Panc1 (cell line): ENCODE results near the gene LRP4. TPM values are rescaled to one million over a fixed set of nuclear protein-coding genes. Genes with fewer than 3 reads are reported as not detected.
"Not testable (repeated sequence)": the region's sequence is repeated elsewhere in the genome, so short reads cannot be mapped to it uniquely, and the experiment has no call there.

Experiments used
- ATAC-seq: fragments of 200-7000 bp; cut with Tn5 transposase; 2 replicates; pipeline ENCODE4 v1.9.1; 2020; ENCODE audit warnings: mild to moderate bottlenecking, moderate library complexity
- BruUV-seq: library from RNA; stranded (reverse); fragments of 400-500 nt; replicated peaks from 2 replicates; lab custom pipeline; 2021; lab: Mats Ljungman, UMichigan
- CTCF ChIA-PET: fragments of 300-600 bp; sonication (Branson Sonifier 250); formaldehyde crosslinking; loops from one replicate; lab custom pipeline; 2022; ENCODE audit warnings: antibody characterized with exemption; lab: Charles Lee
- POLR2A ChIA-PET: fragments of 300-600 bp; sonication (Branson Sonifier 250); formaldehyde crosslinking; loops from one replicate; lab custom pipeline; 2022; ENCODE audit warnings: antibody characterized with exemption; lab: Charles Lee
- DNase-seq: peaks from one replicate; pipeline ENCODE4 v3.0.0-alpha.2; 2010; ENCODE audit warnings: low read depth, low spot score
- H3K27ac ChIP-seq: 2 replicates; pipeline ENCODE4 v1.5.1; 2011; ENCODE audit warnings: mild to moderate bottlenecking, low read length, inconsistent platforms
- H3K27me3 ChIP-seq: fragments of 200-500 bp; sonication (Bioruptor generic); 2 replicates; pipeline ENCODE4 v1.6.0; 2014; ENCODE audit warnings: low read length, inconsistent platforms; ENCODE audit not compliant: control insufficient read depth, insufficient read depth
- H3K36me3 ChIP-seq: fragments of 200-500 bp; sonication (Bioruptor generic); 2 replicates; pipeline ENCODE4 v1.5.1; 2014; ENCODE audit warnings: inconsistent platforms, mild to moderate bottlenecking, low read length, moderate library complexity; ENCODE audit not compliant: control insufficient read depth, insufficient read depth
- H3K4me1 ChIP-seq: 2 replicates; pipeline ENCODE4 v1.5.1; 2011; ENCODE audit warnings: inconsistent platforms, mild to moderate bottlenecking, low read length, moderate library complexity; ENCODE audit not compliant: control insufficient read depth, insufficient read depth
- H3K4me3 ChIP-seq, 2 experiments: 2 replicates each; pipeline ENCODE4 v1.5.1; 2011 to 2012; ENCODE audit warnings: low read depth in 2 of 2, low read length in 2 of 2, mild to moderate bottlenecking in 2 of 2, inconsistent platforms in 1 of 2, moderate library complexity in 1 of 2
- H3K9me3 ChIP-seq: fragments of 200-500 bp; sonication (Bioruptor generic); 2 replicates; pipeline ENCODE4 v1.5.1; 2014; ENCODE audit warnings: low read depth, mild to moderate bottlenecking, inconsistent platforms, low read length, moderate library complexity; ENCODE audit not compliant: control insufficient read depth, insufficient read depth
- CTCF ChIP-seq: fragments of 450-650 bp; IDR thresholded peaks from 2 replicates; pipeline ENCODE4 v1.5.1; 2017; ENCODE audit warnings: mild to moderate bottlenecking
- POLR2AphosphoS5 ChIP-seq: IDR thresholded peaks from 2 replicates; pipeline ENCODE4 v1.6.1; 2012; ENCODE audit warnings: mild to moderate bottlenecking, low read depth, low read length, moderate library complexity
- REST ChIP-seq, 2 experiments: IDR thresholded peaks; 2 replicates each; pipeline ENCODE4 v1.6.1; 2011 to 2012; ENCODE audit warnings: low read depth in 2 of 2, control low read depth in 1 of 2, low read length in 1 of 2, mild to moderate bottlenecking in 1 of 2, moderate library complexity in 1 of 2; ENCODE audit not compliant: insufficient read depth in 1 of 2
- in situ Hi-C: cut with HindIII; loops from 2 replicates; pipeline ENCODE4 v1.10.0; 2016; ENCODE audit warnings: low sequenced_read_pairs, low pct_unique_long_range_greater_than_20kb
- intact Hi-C: fragments of 100-400 bp; cut with micrococcal nuclease; formaldehyde crosslinking; loops from one replicate; pipeline ENCODE4 v1.10.0; 2022; ENCODE audit not compliant: unreplicated experiment
- total RNA-seq: library from RNA; stranded (reverse); gene quantifications from one replicate; pipeline ENCODE4 v1.2.1, GENCODE V29; 2021; ENCODE audit not compliant: unreplicated experiment

Gene LRP4
- total RNA-seq, 1 experiment from 2014 or later: 11.7 TPM

- no peaks in the 10 kb centered on the region for H3K9me3 ChIP-seq
- H3K4me3 ChIP-seq: no peak overlapping the region
- no peak for TF ChIP-seq REST (IDR thresholded peaks at IDR 0.05; ENCODE audit: insufficient read depth in 1 of 2, low read depth in 2 of 2, low read length in 1 of 2)
- no peak for TF ChIP-seq CTCF
- no peak for TF ChIP-seq POLR2AphosphoS5
- DNase-seq (no peak), ATAC-seq (no peak)
- in situ Hi-C loops (no loop called here), intact Hi-C loops (no loop called here)
- POLR2A ChIA-PET: no interaction called here
- no peaks in the 10 kb centered on the region for H3K36me3 ChIP-seq
- BruUV-seq: no TSS peak
- no peaks in the 10 kb centered on the region; the same call in 1 of the 2 replicates for H3K27me3 ChIP-seq
- H3K27ac ChIP-seq: no peak overlapping the region
- CTCF ChIA-PET: no interaction called here
- H3K4me1 ChIP-seq: no peaks in the 10 kb centered on the region
Observed at GRCh38 chr11:46930089-46930488, 11.7 kb upstream of the LRP4 start.

GRCh38 chr11:46928701-46929100 lies 10.4 kb upstream of the LRP4 start:
- H3K4me1 ChIP-seq, DNase-seq, ATAC-seq, H3K27ac ChIP-seq, in situ Hi-C loops, H3K36me3 ChIP-seq, BruUV-seq, CTCF ChIA-PET, POLR2A ChIA-PET, H3K9me3 ChIP-seq, H3K4me3 ChIP-seq, H3K27me3 ChIP-seq, intact Hi-C loops: not testable (repeated sequence)

GRCh38 chr11:46927928-46928327 lies 9.6 kb upstream of the LRP4 start:
- H3K27ac ChIP-seq, H3K4me3 ChIP-seq, H3K27me3 ChIP-seq, BruUV-seq, POLR2A ChIA-PET, in situ Hi-C loops, ATAC-seq, CTCF ChIA-PET, DNase-seq, H3K4me1 ChIP-seq, H3K9me3 ChIP-seq, intact Hi-C loops, H3K36me3 ChIP-seq: not testable (repeated sequence)
